HepG2 (cell line): Measurements from ENCODE around the gene RNF13. TPM values are rescaled to one million over a fixed set of nuclear protein-coding genes. Genes with fewer than 3 reads are reported as not detected.

ENCODE experiments used
- ATM ChIP-seq: fragments of 450-650 bp; IDR thresholded peaks from 2 replicates; pipeline ENCODE4 v1.7.1; 2017; ENCODE audit warnings: mild to moderate bottlenecking, borderline replicate concordance
- IRF2 ChIP-seq: IDR thresholded peaks from 2 replicates; pipeline ENCODE4 v1.6.1; 2018; ENCODE audit warnings: missing genetic modification reagents, missing compliant biosample characterization
- KLF16 ChIP-seq, 2 experiments: sonication (generic) in 1 of 2; formaldehyde crosslinking in 1 of 2; IDR thresholded peaks; 2 replicates each; pipeline versions ENCODE4 v1.6.1 to v1.8.0; 2016 to 2023; ENCODE audit warnings: missing genetic modification reagents in 2 of 2, missing compliant biosample characterization in 1 of 2
- PHB2 ChIP-seq: fragments of 450-650 bp; IDR thresholded peaks from 2 replicates; pipeline ENCODE4 v1.6.1; 2018; ENCODE audit not compliant: partially characterized antibody
- RELA ChIP-seq: sonication (generic); formaldehyde crosslinking; IDR thresholded peaks from 2 replicates; pipeline ENCODE4 v1.4.0; 2020; ENCODE audit warnings: missing genetic modification reagents
- SAP130 ChIP-seq: IDR thresholded peaks from 2 replicates; pipeline ENCODE4 v1.6.1; 2016; ENCODE audit warnings: low read depth
- SUZ12 ChIP-seq: fragments of 150-350 bp; IDR thresholded peaks from 2 replicates; pipeline ENCODE4 v1.6.1; 2014; ENCODE audit warnings: low read depth, low read length
- TGIF2 ChIP-seq: IDR thresholded peaks from 2 replicates; pipeline ENCODE4 v1.6.1; 2016; ENCODE audit warnings: control low read depth, missing compliant biosample characterization
- UBTF ChIP-seq: sonication (generic); formaldehyde crosslinking; IDR thresholded peaks from 2 replicates; pipeline ENCODE4 v1.4.0; 2020; ENCODE audit warnings: mild to moderate bottlenecking, missing genetic modification reagents
- ZBTB49 ChIP-seq: sonication (generic); formaldehyde crosslinking; IDR thresholded peaks from 2 replicates; pipeline ENCODE4 v1.4.0; 2020; ENCODE audit warnings: missing genetic modification reagents, borderline replicate concordance
- ZFX ChIP-seq: sonication (generic); formaldehyde crosslinking; IDR thresholded peaks from 2 replicates; pipeline ENCODE4 v1.4.0; 2020; ENCODE audit warnings: mild to moderate bottlenecking, low read depth, missing genetic modification reagents, moderate library complexity
- ZNF713 ChIP-seq: sonication (generic); formaldehyde crosslinking; IDR thresholded peaks from 2 replicates; pipeline ENCODE4 v1.4.0; 2020; ENCODE audit warnings: mild to moderate bottlenecking, missing genetic modification reagents
- ZNF768 ChIP-seq: sonication (generic); formaldehyde crosslinking; IDR thresholded peaks from 2 replicates; pipeline ENCODE4 v1.4.0; 2020; ENCODE audit warnings: missing genetic modification reagents
- ZNF841 ChIP-seq: sonication (generic); formaldehyde crosslinking; IDR thresholded peaks from 2 replicates; pipeline ENCODE4 v1.8.1; 2023; ENCODE audit warnings: missing genetic modification reagents, borderline replicate concordance
- ZZZ3 ChIP-seq: sonication (generic); formaldehyde crosslinking; IDR thresholded peaks from 2 replicates; pipeline ENCODE4 v1.4.0; 2020; ENCODE audit warnings: missing genetic modification reagents, mild to moderate bottlenecking, borderline replicate concordance
- polyA plus RNA-seq, 8 experiments: library from polyadenylated mRNA; depleted of rRNA in 3 of 8; stranded (reverse) in 7 of 8; unstranded in 1 of 8; fragments of >200 nt; fragmentation: Illumina TruSeq in 4 of 8; extraction: Trizol in 4 of 8; gene quantifications; 2 replicates each; pipeline versions ENCODE4 v1.2.1 to v1.2.3, GENCODE V29; 2011 to 2016; ENCODE audit warnings: low read depth in 4 of 8, missing spikeins in 1 of 8, mixed read lengths in 1 of 8; ENCODE audit not compliant: insufficient read depth in 1 of 8
- total RNA-seq, 5 experiments: library from RNA; depleted of rRNA; stranded (reverse); fragments of >200 nt; fragmentation: Illumina TruSeq; extraction: Trizol; gene quantifications; 2 replicates each; pipeline ENCODE4 v1.2.3, GENCODE V29; 2016; ENCODE audit warnings: low read depth in 1 of 5
- TF ChIP-seq, protein P1 (sequence below): sonication (generic); formaldehyde crosslinking; IDR thresholded peaks from 2 replicates; pipeline ENCODE4 v1.4.0; 2020; ENCODE audit warnings: missing genetic modification reagents
- TF ChIP-seq, protein P2 (sequence below): sonication (generic); formaldehyde crosslinking; IDR thresholded peaks from 2 replicates; pipeline ENCODE4 v1.4.0; 2020; ENCODE audit warnings: missing genetic modification reagents, borderline replicate concordance

The RNF13 gene
- total and polyA plus RNA-seq, 2 of the 13 experiments (the other 11 are each of a cell fraction or from before 2014, with no cell fraction given) = 39.8 to 46.0 TPM

DNA sequence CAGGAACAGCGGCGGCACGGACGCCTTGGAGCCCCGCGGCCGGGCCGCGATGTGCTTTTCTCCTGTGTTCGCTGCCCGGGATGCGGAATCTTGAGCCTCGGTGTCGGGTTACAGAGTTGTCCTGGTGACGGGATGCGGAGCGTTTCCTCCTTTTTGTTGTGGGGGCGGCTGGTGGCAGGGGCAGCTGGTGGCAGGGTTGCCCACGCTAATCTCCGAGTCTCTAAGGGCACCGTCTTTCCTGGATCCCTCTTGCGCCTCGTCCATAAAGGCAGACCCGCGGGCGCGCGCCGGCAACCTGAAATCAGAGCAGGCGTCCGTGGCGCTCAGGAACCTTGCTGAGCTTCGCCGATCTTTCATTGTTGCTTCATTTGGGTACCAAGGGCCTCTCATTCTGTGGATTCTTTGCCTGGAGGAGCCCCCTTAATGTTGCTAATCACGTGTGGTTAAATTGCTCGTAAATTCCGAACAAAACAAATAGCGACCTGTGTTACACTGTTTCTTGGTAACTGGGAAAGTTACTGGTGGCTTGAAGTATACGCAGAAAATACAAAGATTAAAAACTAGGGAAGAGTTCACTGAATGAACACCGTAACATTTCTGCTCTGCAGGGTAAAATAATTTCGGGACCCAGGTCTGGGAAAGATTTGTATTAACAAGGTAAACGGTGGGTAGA, 158.5 kb downstream of the RNF13 start (continued):
- TF ChIP-seq, protein P1, sequence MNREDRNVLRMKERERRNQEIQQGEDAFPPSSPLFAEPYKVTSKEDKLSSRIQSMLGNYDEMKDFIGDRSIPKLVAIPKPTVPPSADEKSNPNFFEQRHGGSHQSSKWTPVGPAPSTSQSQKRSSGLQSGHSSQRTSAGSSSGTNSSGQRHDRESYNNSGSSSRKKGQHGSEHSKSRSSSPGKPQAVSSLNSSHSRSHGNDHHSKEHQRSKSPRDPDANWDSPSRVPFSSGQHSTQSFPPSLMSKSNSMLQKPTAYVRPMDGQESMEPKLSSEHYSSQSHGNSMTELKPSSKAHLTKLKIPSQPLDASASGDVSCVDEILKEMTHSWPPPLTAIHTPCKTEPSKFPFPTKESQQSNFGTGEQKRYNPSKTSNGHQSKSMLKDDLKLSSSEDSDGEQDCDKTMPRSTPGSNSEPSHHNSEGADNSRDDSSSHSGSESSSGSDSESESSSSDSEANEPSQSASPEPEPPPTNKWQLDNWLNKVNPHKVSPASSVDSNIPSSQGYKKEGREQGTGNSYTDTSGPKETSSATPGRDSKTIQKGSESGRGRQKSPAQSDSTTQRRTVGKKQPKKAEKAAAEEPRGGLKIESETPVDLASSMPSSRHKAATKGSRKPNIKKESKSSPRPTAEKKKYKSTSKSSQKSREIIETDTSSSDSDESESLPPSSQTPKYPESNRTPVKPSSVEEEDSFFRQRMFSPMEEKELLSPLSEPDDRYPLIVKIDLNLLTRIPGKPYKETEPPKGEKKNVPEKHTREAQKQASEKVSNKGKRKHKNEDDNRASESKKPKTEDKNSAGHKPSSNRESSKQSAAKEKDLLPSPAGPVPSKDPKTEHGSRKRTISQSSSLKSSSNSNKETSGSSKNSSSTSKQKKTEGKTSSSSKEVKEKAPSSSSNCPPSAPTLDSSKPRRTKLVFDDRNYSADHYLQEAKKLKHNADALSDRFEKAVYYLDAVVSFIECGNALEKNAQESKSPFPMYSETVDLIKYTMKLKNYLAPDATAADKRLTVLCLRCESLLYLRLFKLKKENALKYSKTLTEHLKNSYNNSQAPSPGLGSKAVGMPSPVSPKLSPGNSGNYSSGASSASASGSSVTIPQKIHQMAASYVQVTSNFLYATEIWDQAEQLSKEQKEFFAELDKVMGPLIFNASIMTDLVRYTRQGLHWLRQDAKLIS (CRISPR knock-in tag) = no peak
- TF ChIP-seq SAP130 (CRISPR knock-in tag) = peak; percentile 67
- no peak for TF ChIP-seq ATM
- no peak for TF ChIP-seq KLF16 (CRISPR knock-in tag; IDR thresholded peaks at IDR 0.05)
- TF ChIP-seq ZNF768 (CRISPR knock-in tag) = no peak
- TF ChIP-seq ZNF713 (CRISPR knock-in tag) = no peak
- TF ChIP-seq ZBTB49 (CRISPR knock-in tag) = no peak
- TF ChIP-seq TGIF2 (CRISPR knock-in tag) = no peak
- no peak for TF ChIP-seq IRF2 (CRISPR knock-in tag)
- no peak for TF ChIP-seq RELA (CRISPR knock-in tag)
- TF ChIP-seq SUZ12 = no peak
- TF ChIP-seq, protein P2, sequence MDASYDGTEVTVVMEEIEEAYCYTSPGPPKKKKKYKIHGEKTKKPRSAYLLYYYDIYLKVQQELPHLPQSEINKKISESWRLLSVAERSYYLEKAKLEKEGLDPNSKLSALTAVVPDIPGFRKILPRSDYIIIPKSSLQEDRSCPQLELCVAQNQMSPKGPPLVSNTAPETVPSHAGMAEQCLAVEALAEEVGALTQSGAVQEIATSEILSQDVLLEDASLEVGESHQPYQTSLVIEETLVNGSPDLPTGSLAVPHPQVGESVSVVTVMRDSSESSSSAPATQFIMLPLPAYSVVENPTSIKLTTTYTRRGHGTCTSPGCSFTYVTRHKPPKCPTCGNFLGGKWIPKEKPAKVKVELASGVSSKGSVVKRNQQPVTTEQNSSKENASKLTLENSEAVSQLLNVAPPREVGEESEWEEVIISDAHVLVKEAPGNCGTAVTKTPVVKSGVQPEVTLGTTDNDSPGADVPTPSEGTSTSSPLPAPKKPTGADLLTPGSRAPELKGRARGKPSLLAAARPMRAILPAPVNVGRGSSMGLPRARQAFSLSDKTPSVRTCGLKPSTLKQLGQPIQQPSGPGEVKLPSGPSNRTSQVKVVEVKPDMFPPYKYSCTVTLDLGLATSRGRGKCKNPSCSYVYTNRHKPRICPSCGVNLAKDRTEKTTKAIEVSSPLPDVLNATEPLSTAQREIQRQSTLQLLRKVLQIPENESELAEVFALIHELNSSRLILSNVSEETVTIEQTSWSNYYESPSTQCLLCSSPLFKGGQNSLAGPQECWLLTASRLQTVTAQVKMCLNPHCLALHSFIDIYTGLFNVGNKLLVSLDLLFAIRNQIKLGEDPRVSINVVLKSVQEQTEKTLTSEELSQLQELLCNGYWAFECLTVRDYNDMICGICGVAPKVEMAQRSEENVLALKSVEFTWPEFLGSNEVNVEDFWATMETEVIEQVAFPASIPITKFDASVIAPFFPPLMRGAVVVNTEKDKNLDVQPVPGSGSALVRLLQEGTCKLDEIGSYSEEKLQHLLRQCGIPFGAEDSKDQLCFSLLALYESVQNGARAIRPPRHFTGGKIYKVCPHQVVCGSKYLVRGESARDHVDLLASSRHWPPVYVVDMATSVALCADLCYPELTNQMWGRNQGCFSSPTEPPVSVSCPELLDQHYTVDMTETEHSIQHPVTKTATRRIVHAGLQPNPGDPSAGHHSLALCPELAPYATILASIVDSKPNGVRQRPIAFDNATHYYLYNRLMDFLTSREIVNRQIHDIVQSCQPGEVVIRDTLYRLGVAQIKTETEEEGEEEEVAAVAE (CRISPR knock-in tag) = no peak
- peak; percentile 14; the same call in 1 of the 2 replicates for TF ChIP-seq ZFX (CRISPR knock-in tag)
- TF ChIP-seq PHB2 = no peak
- TF ChIP-seq ZZZ3 (CRISPR knock-in tag) = no peak
- TF ChIP-seq UBTF (CRISPR knock-in tag) = no peak
- TF ChIP-seq ZNF841 (CRISPR knock-in tag) = no peak
